Ishikawa (cell line): ENCODE results near the gene TMEM62.

Experiments used
- CEBPB ChIP-seq: IDR thresholded peaks from 2 replicates; pipeline ENCODE4 v1.6.1; 2012
- REST ChIP-seq: IDR thresholded peaks from 2 replicates; pipeline ENCODE4 v1.6.1; 2012; ENCODE audit warnings: low read depth, mild to moderate bottlenecking
- USF1 ChIP-seq: IDR thresholded peaks from 2 replicates; pipeline ENCODE4 v1.6.1; 2012

- no peak for TF ChIP-seq USF1
- TF ChIP-seq CEBPB, result no peak
- no peak for TF ChIP-seq REST
Observed at GRCh38 chr15:43226436-43227305, 93.3 kb downstream of the TMEM62 start.
